Fibroblast of pulmonary artery (primary cell): ENCODE data around the gene CLRN3.

Source experiments
- DNase-seq: peaks from one replicate; pipeline ENCODE4 v3.0.0-alpha.2; 2010; ENCODE audit warnings: low read depth
- H3K4me3 ChIP-seq: replicated peaks from 2 replicates; pipeline ENCODE4 v1.5.1; 2011; ENCODE audit warnings: low read depth, mild to moderate bottlenecking, control low read depth, low read length, moderate library complexity
- CTCF ChIP-seq: IDR thresholded peaks from 2 replicates; pipeline ENCODE4 v1.5.1; 2011; ENCODE audit warnings: mild to moderate bottlenecking, control low read depth, low read length, inconsistent platforms; ENCODE audit errors: missing control alignments

The CLRN3 gene

GRCh38 chr10:127923646-127924045, 30.9 kb upstream of the CLRN3 start:
- no peak for TF ChIP-seq CTCF
- H3K4me3 ChIP-seq, result no peak overlapping the region
- no peak for DNase-seq

GRCh38 chr10:127922675-127923366, 30.1 kb upstream of the CLRN3 start:
- H3K4me3 ChIP-seq, result no peak overlapping the region
- no peak for TF ChIP-seq CTCF
- DNase-seq, result peak; percentile 91

GRCh38 chr10:127922206-127922605, 29.5 kb upstream of the CLRN3 start:
- no peak for DNase-seq
- H3K4me3 ChIP-seq, result no peak overlapping the region
- TF ChIP-seq CTCF, result no peak

- no peak for TF ChIP-seq CTCF
Measured at GRCh38 chr10:127921753-127922145, 29.0 kb upstream of the CLRN3 start.

GRCh38 chr10:127921075-127921752, 28.5 kb upstream of the CLRN3 start:
- no peak for TF ChIP-seq CTCF
- no peak overlapping the region for H3K4me3 ChIP-seq
- DNase-seq, result no peak

More at GRCh38 chr10:127921753-127922145, 29.0 kb upstream of the CLRN3 start:
- no peak overlapping the region for H3K4me3 ChIP-seq
- DNase-seq, result no peak

- DNase-seq, result no peak
- H3K4me3 ChIP-seq, result no peak overlapping the region
- no peak for TF ChIP-seq CTCF
Measured at GRCh38 chr10:127920306-127921074, 27.7 kb upstream of the CLRN3 start.
